Stimulated activated CD4-positive, alpha-beta T cell treated with anti-CD3 and anti-CD28 coated beads, TNF-alpha, amount 100 ng/mL, for 1 hour (primary cell): ENCODE results near the gene TBP.
"Not testable (repeated sequence)": the region's sequence is repeated elsewhere in the genome, so short reads cannot be mapped to it uniquely, and the experiment has no call there.

Experiments
- DNase-seq, 3 donors: peaks; one replicate each; pipeline ENCODE4 v3.0.0-alpha.2; 2020; ENCODE audit warnings: low read depth in 3 of 3, low spot score in 1 of 3

Gene TBP

GRCh38 chr6:170597278-170597677 is 43.1 kb downstream of the TBP start:
- DNase-seq, result no peak

GRCh38 chr6:170605574-170606259 is 51.5 kb downstream of the TBP start:
- no peak for DNase-seq

GRCh38 chr6:170609225-170609624 is 55.1 kb downstream of the TBP start:
- DNase-seq, result not testable (repeated sequence)

GRCh38 chr6:170612256-170612804 is 58.2 kb downstream of the TBP start:
- DNase-seq, result not testable (repeated sequence)

- not testable (repeated sequence) for DNase-seq
These were observed 61.9 kb downstream of the TBP start for GRCh38 chr6:170616020-170616554.
